ENCODE data around the gene ARHGAP1.

The ARHGAP1 gene

DNA sequence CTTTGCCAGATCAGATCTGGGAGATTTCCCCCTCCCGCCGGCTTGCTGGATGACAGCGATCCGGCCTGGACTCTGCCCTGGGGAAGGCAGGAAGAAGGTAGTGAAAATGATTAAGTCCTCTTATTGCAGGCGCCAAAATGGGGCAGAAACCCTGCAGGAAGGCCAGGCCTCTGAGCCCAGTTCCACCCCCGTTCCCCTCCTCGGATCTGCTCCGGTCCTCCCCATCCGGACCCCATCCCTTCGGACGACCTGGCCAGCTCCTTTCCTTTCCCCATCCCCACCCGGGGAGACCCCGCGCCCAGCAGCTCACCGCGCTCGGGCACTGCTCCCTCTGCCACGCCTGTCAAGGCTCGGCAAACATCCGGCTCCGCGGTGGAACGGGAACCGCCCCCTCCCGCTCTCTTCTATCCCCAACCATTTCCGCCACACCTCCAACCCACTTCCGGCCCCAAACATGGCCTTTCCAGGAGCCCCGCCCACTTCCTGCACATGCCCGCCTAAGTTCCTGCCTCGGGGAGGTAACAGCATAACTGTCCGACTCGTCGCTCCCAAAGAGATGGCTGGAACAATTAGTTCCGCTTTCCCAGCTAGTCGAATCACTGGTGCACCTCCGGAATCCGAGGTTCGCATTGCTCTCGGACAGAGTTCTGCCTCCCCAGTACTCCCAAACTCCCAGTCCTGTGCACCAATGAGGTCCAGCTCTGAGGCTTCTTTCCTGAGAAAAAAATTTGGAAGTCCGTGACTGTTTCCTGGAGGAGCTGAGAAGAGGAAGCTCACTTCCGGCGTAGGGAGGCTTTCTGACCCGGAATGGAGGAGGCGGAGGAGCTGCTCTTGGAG lies at the start of gene ARHGAP1, which contains the start of gene ZNF408:
ARHGAP1 (minus strand) TSS at position 379 of the 837 bp plus-strand sequence. CDS start 4,512 bp downstream, outside the sequence.
ZNF408 (plus strand) TSS at position 791 of the 837 bp plus-strand sequence; CDS start at position 808, 17 bp downstream.
- DNase-seq, result peak; percentile 98 to 99

DNA sequence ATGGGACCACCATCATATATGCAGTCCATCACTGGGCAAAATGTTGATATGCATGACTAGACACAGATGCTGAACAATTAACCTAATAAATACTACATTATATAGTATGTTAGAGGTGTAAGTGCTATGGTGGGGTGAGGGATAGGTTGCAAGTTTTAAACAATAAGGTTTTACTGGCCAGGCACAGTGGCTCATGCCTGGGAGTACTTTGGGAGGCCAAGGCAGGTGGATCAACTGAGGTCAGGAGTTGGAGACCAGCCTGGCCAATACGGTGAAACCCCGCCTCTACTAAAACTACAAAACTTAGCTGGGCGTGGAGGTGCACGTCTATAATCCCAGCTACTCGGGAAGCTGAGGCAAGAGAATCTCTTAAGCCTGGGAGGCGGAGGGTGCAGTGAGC lies 46.7 kb upstream of the ARHGAP1 start:
- no peak for DNase-seq

DNA sequence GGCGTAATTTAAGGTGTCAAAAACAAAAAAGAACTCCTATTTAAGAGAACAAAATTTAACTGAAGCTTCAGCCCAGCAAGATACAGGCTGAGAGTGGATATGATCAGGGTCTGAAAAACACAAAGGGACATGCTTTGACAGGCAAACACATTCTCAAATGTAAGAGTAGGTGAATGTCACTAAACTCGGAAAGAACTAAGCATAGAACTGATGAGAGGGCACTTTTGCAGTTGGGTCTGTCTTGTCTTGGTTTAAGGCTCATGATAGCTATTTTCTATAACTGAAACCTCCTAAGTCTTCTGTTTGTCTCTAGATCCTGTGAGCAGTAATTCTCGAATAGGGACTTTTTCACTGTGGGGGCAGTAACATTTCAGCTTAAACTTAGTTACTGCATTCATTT lies 45.6 kb upstream of the ARHGAP1 start:
- no peak for DNase-seq

DNA sequence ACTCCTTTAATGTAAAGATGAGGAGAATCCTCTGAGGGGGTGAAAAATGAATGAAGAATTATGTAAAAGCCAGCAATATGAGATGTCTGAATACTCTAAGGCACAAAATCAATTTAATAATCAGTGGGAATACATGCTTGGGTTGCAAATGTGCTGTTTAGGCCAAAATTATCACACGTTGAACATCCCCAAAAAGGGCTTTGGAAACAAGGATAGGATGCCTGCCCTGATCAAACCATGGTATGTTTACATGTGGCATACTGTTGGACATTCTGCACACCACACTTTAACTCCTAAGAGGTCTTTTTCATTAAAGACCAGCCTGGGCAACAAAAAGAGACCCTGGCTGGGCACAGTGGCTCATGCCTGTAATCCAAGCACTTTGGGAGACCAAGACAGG lies 44.9 kb upstream of the ARHGAP1 start:
- DNase-seq, result no peak

DNA sequence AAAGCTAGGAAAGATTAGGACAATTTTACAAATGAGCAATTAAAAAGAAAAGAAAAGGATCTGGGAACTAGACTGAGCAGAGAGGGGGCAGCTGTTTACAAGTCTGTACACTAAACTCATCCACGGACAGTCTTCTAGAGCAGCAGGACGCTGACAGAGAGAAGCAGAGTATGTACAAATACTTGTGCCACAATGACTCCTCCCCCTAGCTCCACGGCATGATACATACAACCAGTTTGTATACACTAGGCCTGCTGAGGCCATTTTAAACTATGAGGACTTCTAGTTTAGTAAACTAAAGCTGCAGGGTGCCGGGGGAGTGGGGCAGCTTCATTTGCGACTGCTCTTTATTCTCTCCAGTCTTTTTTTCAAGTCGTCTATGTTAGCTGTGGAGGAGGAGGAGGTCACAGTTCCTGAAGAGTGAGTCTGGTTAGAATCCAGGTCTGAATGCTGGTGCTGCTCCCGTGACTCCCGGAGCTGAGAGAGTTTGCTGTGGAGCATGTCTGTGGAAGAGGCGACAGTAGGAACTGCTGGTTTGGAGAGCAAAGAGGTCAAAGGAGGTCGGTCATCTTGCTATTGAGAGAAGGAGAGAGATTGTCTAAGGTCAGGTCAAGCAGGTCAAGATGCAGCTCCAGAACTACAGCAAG lies 43.4 kb upstream of the ARHGAP1 start:
- DNase-seq, result no peak

DNA sequence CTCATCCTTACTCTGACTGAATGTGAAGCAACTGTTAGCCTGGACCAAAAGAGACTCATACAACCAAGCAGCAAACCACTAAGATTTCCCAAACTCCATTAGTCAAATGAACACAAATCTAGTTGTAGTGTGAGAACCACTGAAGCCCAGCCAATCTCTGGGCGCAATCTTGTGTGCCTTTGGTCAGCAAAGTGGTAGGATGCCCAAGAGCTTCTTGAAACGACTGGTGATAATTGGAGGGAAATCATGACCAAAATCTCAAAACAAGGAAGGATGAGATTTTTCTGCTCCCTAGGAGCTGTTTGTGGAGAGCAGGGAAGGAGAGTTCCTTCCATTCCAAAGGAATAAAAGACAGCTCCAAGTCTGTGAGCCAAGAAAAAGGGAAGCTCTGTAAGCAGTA lies 42.6 kb upstream of the ARHGAP1 start:
- no peak for DNase-seq

DNA sequence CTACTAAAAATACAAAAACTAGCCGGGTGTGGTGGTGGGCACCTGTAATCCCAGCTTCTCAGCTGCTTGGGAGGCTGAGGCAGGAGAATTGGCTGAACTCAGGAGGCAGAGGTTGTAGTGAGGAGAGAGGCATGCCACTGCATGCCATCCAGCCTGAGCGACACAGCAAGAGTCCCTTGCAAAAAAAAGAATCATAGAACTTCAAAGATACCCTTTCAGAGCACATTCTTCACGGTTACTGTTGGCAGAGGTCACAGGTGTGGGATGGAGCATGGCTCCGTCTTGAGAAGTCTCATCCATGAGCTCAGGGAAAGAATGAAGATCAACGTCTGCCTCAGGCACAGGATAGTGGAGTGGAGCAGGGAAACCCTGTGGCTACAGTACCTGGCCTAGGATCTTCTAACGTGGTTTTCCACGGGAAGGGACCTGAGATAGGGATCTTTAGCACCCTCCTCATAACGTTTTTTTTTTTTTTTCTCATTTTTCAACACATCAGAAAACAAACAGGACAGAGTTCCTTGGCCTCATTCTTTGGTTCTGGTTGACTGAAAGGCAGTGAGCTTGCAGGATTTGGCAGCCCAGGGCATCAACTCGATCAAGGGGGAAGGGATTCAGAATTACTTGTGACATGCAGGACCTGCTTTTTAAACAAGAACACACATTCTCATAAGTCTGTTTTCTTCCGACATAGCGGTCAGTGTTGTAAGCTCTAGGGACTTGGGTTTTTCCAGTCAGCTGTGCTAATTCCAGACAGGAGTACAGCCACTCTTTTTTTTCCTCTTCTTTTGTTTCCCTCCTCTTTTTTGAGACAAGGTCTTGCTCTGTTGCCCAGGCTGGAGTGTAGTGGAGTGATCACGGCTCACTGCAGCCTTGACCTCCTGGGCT lies 41.4 kb upstream of the ARHGAP1 start:
- no peak for DNase-seq

DNA sequence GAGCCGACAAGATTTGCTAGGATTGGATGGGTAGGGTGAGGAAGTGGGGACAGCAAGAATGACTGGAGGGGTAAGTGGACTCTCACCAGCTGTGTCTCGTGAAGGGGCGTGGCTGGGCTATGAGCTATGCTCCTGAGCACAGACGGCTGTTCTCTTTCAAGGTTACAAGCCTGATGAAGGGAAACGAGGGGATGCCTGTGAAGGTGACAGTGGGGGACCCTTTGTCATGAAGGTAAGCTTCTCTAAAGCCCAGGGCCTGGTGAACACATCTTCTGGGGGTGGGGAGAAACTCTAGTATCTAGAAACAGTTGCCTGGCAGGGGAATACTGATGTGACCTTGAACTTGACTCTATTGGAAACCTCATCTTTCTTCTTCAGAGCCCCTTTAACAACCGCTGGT lies 38.5 kb upstream of the ARHGAP1 start:
- DNase-seq, result no peak

DNA sequence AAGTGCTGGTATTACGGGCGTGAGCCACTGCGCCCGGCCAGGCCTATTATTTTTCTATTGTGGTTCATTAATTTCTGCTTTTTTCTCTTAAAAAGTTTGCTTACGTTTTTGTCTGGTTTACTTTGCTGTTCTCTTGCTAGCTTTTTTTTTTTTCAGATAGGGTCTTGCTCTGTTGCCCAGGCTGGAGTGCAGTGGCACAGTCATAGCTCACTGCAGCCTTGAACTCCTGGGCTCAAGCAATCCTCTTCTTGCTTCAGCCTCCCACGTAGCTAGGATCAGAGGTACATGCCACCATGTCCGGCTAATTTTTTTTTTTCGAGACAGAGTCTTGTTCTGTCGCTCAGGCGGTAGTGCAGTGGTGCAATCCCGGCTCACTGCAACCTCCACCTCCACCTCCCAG lies 37.3 kb upstream of the ARHGAP1 start:
- DNase-seq, result no peak

DNA sequence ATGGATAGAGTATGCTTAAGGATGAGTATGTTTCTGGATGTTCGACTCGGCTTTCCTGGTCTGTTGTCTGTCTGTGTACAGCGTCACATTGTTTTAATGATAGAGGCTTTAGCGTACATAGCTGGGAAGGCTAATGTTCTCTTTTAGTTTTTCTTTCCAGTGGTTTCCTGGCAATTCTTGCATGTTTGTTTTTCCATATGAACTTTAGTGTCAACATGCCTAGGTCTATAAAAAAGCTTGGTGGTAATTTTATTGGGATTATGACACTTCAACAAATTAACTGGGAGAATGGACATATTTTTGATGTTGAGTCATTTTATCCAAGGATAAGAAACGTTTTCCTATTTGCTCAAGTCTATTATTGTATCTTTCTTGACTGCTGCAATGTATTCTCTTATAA lies 36.2 kb upstream of the ARHGAP1 start:
- DNase-seq, result no peak

DNA sequence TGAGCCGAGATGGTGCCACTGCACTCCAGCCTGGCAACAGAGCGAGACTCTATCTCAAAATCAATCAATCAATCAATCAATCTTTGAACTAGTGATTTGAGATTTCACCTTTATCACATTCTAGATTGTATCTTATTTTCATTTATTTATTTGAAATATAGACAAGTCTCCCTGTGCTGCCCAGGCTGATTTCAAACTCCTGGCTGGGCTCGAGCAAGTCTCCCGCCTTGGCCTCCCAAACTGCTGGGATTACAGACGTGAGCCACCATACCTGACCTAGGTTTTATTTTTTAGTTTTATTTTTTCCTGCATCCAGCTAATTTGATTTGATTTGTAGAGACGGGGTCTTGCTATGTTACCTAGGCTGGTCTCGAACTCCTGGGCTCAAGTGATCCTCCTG lies 35.7 kb upstream of the ARHGAP1 start:
- no peak for DNase-seq

DNA sequence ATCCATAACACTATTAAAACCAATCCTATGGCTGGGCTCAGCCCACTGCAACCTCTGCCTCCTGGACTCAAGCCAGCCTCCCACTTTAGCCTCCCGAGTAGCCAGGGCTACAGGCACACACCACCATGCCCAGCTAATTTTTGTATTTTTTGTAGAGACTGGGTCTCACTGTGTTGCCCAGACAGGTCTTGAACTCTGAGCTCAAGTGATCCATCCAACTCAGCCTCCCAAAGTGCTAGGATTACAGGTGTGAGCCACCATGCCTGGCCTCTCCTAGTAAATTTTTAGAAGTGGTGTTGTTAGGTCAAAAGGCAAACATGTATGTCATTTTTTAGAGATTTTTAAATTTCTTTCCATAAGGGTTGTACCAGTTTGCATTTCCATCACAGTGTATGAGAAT lies 32.8 kb upstream of the ARHGAP1 start:
- DNase-seq, result no peak

DNA sequence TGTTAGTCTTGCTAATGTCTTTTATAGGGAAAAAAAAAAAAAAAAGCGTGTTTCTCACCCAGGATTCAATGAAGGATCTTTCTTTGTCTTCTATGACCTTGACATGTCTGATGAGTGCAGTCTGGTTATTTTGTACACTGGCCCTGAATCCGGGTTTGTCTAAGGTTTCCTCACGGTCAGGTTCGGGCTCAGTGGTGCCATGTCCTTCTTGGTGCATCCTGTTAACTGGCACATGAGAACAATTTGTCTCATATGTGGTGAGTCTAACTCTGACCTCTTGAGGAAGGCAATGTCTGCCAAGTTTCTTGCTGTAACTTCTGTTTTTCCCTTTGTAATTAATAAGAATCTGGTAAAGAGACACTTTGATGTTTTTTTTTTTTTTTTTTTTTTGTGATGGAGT lies 31.1 kb upstream of the ARHGAP1 start:
- no peak for DNase-seq

DNA sequence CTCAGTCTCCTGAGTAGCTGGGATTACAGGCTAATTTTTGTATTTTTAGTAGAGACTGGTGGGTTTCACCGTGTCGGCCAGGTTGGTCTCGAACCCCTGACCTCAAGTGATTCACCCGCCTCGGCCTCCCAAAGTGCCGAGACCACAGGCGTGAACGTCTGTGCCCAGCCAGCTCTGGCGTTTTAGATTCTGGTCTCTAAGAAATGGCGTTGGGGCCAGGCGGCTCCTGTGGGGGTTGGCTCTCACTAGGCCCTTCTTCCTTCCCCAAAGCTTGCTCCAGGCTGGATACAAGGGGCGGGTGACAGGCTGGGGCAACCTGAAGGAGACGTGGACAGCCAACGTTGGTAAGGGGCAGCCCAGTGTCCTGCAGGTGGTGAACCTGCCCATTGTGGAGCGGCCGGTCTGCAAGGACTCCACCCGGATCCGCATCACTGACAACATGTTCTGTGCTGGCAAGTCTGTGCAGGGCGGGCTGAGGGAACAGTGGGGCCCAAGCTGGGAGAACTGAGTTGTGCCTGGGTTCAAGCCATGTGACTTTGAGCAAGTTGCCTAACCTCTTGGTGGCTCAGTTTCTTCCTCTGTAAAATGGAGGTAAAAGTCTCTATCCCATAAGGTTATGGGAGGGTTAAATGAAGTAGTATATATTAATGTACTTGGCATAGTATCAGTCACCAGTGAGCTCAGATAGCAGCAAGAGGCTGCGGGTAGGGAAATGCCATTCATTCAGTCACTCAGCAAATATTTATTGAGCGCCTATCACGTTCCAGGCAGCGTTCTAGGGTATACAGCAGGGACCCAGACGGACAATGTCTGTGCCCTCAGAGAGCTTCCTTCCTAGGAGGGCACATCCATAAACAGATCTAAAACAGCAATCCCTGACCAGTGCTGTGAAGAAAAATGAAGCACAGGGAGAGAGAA lies 28.9 kb upstream of the ARHGAP1 start:
- DNase-seq, result no peak

DNA sequence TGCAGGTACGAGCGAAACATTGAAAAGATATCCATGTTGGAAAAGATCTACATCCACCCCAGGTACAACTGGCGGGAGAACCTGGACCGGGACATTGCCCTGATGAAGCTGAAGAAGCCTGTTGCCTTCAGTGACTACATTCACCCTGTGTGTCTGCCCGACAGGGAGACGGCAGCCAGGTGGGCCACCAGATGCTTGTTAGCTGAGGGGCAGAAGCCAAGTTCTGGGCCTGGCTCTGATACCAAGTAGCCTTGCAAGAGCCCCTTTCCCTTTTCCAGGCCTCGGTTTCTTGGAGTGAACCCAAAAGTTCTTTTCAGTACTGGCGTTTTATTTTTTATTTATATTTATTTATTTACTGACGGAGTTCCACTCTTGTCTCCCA lies 28.2 kb upstream of the ARHGAP1 start:
- DNase-seq, result no peak

DNA sequence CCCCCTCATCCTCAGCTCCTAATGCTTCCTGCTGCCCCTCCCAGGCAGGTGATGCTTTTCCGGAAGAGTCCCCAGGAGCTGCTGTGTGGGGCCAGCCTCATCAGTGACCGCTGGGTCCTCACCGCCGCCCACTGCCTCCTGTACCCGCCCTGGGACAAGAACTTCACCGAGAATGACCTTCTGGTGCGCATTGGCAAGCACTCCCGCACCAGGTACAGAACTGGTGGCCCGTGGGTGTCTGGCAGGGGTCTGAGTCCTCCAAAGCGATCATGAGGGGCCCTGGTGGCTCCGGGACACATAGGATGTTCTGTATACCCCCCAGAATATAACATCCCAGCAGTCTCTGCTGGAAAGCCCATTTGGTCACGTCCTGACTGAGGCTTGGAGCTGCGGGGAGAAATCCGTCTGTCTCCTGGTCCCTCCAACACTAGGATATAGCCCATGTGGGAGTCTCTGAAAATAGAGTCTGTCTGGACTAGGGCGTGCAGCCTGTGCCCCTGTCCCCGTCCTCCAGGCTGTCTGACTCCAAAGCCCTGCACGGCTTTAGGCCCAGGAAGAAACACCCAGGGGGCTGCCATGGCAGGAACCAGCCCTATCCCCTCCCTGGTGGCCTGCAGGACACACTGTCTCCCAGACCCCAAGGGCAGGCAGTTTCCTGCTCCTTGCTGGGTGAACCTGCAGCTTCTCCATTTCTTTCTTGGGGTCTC lies 27.7 kb upstream of the ARHGAP1 start:
- no peak for DNase-seq

DNA sequence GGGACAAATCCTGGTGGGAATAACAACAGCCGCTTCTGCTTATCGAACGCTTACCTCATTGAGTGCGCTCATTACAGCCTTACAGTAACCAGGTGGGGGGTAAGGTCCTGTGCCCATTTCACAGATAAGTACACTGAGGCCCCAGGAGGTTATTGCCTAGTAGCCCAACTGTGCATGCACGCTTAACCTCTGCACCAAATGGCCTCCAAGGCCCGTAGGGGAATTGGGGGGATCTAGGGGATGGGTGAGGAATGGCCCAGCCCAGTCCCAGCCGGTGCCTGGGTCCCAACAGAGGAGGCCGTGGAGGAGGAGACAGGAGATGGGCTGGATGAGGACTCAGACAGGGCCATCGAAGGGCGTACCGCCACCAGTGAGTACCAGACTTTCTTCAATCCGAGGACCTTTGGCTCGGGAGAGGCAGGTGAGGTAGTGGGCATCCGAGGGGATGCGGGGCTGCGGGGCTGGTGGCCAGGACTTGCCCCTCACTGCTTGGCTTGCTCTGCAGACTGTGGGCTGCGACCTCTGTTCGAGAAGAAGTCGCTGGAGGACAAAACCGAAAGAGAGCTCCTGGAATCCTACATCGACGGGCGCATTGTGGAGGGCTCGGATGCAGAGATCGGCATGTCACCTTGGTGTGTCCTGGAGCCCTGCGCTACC lies 25.9 kb upstream of the ARHGAP1 start:
- DNase-seq, result no peak

DNA sequence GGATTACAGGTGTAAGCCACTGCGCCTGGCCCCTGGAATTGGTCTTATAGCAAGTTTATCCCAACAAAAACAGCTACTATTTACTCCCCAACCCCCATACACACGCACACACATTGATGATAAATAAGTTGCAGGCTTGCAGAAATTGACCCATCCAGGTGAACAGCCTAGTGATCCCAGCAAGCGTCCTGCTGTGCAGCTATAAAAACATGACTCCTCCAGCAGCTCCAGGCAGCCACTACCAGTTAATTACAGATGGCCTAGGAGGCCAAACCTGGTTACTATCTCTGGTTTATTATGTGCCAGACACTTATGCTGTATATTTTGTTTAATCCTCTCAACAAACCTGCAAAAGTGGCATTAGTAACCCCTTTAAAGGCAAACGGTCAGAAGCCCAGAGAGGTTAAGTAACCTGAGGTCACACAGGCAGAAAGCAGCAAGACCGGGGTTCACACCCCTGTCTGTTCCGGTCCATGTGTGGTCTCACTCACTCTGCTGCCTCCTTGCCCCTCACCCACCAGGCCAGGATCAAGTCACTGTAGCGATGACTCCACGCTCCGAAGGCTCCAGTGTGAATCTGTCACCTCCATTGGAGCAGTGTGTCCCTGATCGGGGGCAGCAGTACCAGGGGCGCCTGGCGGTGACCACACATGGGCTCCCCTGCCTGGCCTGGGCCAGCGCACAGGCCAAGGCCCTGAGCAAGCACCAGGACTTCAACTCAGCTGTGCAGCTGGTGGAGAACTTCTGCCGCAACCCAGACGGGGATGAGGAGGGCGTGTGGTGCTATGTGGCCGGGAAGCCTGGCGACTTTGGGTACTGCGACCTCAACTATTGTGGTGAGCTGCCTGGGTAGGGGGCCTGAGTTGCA lies 25.2 kb upstream of the ARHGAP1 start:
- no peak for DNase-seq

DNA sequence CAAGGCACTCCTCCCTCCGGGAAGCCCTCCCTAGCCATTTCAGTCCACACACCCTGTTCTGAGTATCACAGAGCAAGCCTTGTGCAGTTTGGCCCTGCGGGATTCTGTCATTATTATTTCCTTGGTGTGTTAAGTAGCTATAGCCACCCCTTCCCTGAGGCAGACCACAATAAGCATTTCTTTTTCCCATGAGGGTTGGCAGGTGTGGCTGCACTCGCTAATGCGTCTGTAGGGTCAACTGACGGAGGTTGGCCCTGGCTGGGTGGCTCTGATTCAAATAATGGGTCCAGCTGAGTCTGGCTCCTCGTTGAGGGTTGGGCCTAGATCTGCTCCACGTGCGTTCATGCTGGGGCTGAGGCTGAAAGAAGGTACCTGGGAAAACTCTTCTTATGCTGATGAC lies 23.7 kb upstream of the ARHGAP1 start:
- DNase-seq, result no peak

DNA sequence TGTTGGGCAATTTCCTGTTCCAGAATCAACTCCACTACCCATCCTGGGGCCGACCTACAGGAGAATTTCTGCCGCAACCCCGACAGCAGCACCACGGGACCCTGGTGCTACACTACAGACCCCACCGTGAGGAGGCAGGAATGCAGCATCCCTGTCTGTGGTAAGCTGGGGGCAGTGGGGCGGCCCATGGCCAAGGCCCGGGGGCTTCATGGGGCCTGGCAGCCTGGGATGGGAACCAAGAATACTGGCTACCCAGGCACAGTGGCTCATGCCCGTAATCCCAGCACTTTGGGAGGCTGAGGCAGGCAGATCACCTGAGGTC lies 22.9 kb upstream of the ARHGAP1 start:
- no peak for DNase-seq
